Stimulated activated CD8-positive, alpha-beta memory T cell treated with anti-CD3 and anti-CD28 coated beads, Interleukin-12 subunit alpha, Interleukin-12 subunit beta, amount 100 ng/mL, for 4 hours (primary cell): Measurements from ENCODE around the gene JAZF1.

Experiments used
- DNase-seq: peaks from one replicate; pipeline ENCODE4 v3.0.0-alpha.2; 2020; ENCODE audit warnings: low read depth

The JAZF1 gene

DNA sequence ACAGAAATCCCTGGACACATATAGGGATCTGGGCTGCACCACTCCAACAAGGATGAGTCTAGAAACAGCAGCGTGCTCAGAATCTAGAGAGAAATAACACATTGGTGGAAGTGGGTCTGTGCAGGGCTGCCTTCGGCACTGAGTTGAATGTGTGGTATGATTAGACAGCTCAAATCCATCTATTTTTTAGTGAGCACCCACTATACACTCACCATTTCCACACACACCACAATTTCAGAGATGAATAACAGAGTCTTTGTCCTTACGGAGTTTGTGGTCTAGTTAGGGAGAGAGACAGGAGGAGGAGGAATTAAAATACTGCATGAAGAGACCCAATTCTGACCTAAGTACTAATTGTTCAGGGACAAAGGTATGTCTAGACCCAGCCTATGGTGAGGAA lies 44.2 kb downstream of the JAZF1 start:
- DNase-seq, result no peak

DNA sequence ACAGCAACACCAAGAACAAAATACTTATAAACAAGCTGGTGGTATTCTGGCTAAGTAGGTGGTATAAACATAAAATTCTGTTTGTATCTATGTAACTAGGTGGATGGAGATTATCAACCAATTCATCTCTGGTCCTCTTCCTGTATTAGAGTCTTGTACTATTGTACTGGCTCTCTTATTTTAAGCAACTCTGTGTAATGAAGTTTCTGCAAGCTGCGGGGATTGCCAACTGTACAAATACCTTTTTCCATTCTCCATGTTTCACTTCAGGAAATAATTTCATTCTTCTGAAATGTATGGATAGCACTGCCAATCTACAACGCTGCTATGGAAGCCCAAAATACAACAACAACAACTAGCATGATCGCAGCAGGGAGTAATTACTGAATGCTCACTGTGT lies 44.8 kb downstream of the JAZF1 start:
- DNase-seq, result no peak

DNA sequence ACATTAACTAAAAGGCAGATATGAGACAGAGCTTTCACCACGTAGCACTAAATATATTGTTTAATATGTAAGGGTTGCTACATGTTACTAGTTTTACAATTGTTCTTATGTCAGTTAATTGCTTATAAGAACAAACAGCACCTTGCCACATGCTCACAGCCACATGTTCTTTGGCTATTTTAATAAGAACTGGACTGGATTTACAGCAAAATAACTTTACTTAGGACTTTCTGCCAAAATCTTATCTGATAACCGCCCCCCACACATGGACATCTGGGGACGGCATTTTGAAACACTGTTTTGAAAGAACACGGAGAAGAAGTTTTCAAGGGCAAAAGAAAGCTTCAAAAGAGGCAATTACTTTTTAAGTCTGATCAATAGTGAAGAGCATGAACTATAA lies 45.3 kb downstream of the JAZF1 start:
- DNase-seq, result no peak

DNA sequence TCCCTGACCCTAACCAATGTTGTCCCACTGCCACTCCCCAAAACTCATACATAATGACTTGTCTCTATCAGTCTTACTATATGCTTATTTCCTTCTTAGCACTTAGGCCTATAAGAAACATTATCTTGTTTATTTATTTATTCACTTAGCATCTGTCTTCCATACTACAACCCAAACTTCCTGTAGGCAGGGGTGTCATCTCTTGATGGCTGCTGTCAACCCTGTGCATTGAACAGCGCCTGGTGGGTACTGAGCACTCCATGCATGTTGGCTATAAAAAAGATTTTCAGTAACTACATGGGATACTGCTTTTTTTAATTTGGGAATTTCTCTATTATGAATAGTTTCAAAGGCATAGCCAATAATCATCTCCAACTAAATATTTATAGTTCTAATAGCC lies 46.7 kb downstream of the JAZF1 start:
- DNase-seq, result no peak

DNA sequence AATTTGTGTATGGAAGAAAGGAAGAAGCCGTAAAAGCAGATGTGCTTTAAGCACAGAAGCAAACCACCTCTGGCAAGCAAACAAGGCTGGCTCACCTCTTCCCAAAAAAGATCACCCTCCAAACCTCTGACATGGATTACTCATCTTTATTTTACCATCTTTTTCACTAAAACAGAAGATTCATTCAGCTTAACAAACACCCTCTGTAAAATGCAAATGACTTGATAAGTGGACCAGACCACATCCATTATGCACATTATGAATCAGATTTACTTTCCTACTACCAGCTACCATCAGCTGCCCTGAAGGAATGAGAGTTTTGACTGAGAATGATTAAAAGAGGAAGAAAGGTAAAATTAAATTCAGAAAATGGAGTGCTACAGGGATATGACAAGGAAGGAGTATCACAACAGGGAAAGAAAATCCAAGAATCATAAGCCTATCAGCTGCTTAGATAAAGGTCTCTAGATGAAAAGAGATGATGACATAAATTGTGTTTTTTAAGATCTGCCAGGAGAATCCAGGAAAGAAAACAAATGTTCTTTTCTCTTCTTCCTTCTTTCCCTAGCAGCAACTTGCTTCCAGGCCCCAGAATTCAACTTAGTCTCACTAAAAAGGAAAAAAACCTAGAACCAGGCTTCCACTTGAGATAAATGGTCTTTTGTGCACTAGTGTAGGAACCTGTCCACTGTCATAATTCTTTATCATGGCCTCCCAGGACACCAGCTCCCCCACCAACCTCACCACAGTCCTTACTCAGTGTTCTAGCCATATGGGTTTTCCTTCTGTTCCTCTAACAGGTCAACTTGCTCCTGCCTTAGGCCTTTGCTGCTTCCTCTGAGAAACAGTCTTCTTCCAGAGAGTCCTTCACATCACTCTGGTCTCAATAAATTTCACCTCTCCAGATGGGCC lies 47.4 kb downstream of the JAZF1 start:
- DNase-seq, result no peak

DNA sequence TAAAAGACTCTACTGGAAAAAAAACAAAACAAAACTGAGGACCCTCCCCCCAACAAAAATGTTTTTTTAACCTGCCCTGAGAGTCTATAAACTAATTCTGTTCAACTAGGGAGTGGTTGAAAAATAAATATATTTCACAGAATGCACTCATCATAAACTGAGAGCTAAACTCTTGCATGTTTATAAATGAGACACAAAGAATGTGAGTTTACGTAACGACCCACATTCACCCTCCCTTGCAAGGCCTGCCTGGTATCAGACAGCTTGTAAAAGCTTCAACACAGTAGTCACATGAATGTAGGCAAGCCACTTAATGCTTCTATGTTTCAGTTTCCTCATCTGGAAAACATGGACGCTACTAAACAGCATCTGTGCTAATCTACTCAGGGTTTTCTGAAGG lies 50.3 kb downstream of the JAZF1 start:
- DNase-seq, result no peak

DNA sequence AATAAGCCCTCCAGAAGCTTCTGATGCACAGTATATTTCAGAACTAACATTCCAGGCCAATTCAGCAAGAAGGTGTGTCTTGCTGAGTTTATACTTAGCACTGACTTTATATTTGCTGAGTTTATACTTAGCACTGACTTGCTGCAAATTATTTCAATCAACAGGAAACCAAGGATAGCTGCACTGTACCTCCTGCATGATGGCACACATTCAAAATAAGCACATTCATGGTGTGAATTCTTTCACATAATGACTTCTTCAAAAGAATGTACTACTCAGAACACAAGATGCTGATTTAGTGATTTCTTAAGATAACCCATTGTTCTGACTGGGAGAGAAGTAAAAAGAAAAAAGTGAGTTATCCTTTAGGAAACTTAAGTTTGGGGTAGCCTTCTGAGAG lies 52.0 kb downstream of the JAZF1 start:
- no peak for DNase-seq

GRCh38 chr7:28126410-28127041 lies 54.1 kb downstream of the JAZF1 start:
- DNase-seq, result no peak

GRCh38 chr7:28125431-28126409 lies 54.9 kb downstream of the JAZF1 start:
- DNase-seq, result no peak

- no peak for DNase-seq
Observed at GRCh38 chr7:28124413-28124812, 56.2 kb downstream of the JAZF1 start.

DNA sequence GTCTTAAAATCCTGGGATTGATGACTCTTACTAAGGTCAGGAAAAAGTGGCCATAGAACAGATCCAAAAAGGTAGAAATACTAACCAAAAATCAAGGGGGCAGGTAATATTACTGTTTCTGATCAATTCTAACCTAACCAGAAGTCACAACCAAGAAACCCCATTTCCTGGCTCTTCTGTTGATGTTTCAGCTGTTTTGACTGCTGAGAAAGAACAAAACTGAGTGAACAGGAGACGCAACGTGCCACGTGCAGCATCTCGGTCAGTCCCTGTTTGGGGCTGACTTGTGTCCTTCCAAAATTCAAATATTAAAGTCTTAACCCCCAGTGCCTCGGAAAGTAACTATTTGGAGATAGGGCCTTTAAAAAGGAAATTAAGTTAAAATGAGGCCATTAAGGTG lies 56.8 kb downstream of the JAZF1 start:
- DNase-seq, result no peak

DNA sequence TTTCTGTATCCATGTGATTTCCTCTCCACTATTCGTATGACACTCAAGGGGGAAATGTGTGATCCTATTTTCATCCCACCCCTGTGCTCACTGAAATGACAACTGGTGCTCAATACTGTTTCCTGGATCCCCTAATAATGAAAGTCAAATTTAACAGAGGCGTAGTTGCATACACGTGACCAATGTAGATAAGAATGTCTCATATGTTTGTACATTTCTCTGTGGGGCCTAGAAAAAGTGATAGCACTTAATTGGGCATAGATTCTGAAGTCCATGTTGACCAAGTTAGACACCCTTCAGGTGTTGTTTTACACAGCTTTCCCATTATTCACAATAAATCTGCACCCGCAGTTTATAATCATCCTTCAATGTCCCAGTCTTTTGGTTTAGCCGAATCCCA lies 59.1 kb downstream of the JAZF1 start:
- DNase-seq, result no peak

GRCh38 chr7:28116041-28116440 lies 64.6 kb downstream of the JAZF1 start:
- DNase-seq, result no peak

GRCh38 chr7:28115261-28115660 lies 65.3 kb downstream of the JAZF1 start:
- no peak for DNase-seq

- DNase-seq, result no peak
Observed at GRCh38 chr7:28114056-28114455, 66.5 kb downstream of the JAZF1 start.

- DNase-seq, result no peak
Observed at GRCh38 chr7:28112883-28113540, 67.6 kb downstream of the JAZF1 start.

DNA sequence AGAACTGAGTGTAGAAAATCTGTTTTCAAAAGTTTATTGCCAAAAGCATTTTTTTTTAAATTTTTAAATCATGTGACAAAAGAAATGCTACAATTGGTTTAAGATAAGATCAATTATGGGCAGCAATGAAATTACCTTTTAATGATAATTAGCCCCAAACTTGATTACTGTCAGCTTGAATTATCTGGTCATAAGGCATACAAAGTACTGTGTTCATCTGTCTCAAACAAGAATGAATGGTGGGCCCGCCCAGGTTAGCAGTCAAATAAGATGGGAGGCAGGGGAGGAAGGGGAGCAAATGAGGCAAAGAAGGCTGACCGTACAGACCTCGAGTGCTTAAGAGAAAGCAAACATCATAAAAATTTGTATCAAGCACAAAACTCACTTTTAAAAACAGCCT lies 68.1 kb downstream of the JAZF1 start:
- no peak for DNase-seq

DNA sequence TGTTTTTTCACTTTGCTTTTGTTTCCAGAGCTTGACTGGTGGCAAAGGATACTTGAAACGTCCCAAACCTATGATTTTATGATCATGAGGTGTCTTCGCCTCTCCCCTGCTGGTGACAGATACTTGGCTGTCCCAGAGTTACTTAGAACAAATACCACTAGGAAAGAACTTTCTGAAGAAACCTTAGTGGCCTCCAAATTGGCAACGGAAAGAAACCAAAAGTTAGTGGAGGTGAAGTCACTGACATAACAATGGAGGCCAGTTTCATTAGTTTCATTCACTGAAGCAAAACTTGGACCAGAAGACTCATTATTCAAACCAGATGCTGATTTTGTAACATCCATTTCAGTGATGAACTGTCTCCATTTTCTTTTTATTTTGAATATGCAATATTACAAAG lies 68.6 kb downstream of the JAZF1 start:
- DNase-seq, result no peak

- no peak for DNase-seq
Observed at GRCh38 chr7:28110427-28111012, 70.1 kb downstream of the JAZF1 start.

GRCh38 chr7:28108747-28109146 lies 71.8 kb downstream of the JAZF1 start:
- DNase-seq, result no peak

- DNase-seq, result no peak
Observed at GRCh38 chr7:28107960-28108359, 72.6 kb downstream of the JAZF1 start.
